GM18520 (cell line): ENCODE results near the gene TCP11L2.

Experiments used
- ATAC-seq: cut with Tn5 transposase; IDR thresholded peaks from one replicate; pipeline ENCODE4 v1.9.1; 2021; ENCODE audit not compliant: unreplicated experiment

Gene TCP11L2

GRCh38 chr12:106387848-106388377, 85.4 kb downstream of the TCP11L2 start:
- no peak for ATAC-seq

- no peak for ATAC-seq
These were observed 86.6 kb downstream of the TCP11L2 start for GRCh38 chr12:106389151-106389550.

- no peak for ATAC-seq
These were observed 90.2 kb downstream of the TCP11L2 start for GRCh38 chr12:106392759-106393158.
